ENCODE results near the gene HAPLN2.
"Not testable (repeated sequence)": the region's sequence is repeated elsewhere in the genome, so short reads cannot be mapped to it uniquely, and the experiment has no call there.

HAPLN2 gene

GRCh38 chr1:156583821-156584622 is 35.2 kb upstream of the HAPLN2 start:
- H3K4me1 ChIP-seq (ENCODE audit: control insufficient read depth, insufficient read depth, low read length), result peaks cover 15% of the 10 kb centered on the region

GRCh38 chr1:156584813-156585212 is 34.4 kb upstream of the HAPLN2 start:
- Histone ChIP-seq H3K9ac (ENCODE audit: low read length) (no peak overlapping the region), H3K4me1 (ENCODE audit: control insufficient read depth, insufficient read depth, low read length) (peaks cover 15% of the 10 kb centered on the region)

More at GRCh38 chr1:156583821-156584622, 35.2 kb upstream of the HAPLN2 start:
- Histone ChIP-seq H3K9me3 (ENCODE audit: control insufficient read depth, low read length) (no peaks in the 10 kb centered on the region), H3K36me3 (ENCODE audit: control insufficient read depth, insufficient read depth, low read length) (no peaks in the 10 kb centered on the region), H3K4me3 (ENCODE audit: low read length) (no peak overlapping the region), H3K27me3 (ENCODE audit: control insufficient read depth, insufficient read depth, low read length) (peaks cover 4% of the 10 kb centered on the region), H3K9ac (ENCODE audit: low read length) (no peak overlapping the region)

GRCh38 chr1:156586323-156586722 is 32.9 kb upstream of the HAPLN2 start:
- H3K27me3 ChIP-seq (ENCODE audit: control insufficient read depth, insufficient read depth, low read length), result peaks cover 4% of the 10 kb centered on the region
- no peaks in the 10 kb centered on the region for H3K9me3 ChIP-seq (ENCODE audit: control insufficient read depth, low read length)
- H3K36me3 ChIP-seq (ENCODE audit: control insufficient read depth, insufficient read depth, low read length), result no peaks in the 10 kb centered on the region
- H3K4me1 ChIP-seq (ENCODE audit: control insufficient read depth, insufficient read depth, low read length), result peaks cover 22% of the 10 kb centered on the region
- no peak overlapping the region for H3K9ac ChIP-seq (ENCODE audit: low read length)
- H3K4me3 ChIP-seq (ENCODE audit: low read length), result no peak overlapping the region

More at GRCh38 chr1:156584813-156585212, 34.4 kb upstream of the HAPLN2 start:
- Histone ChIP-seq H3K9me3 (ENCODE audit: control insufficient read depth, low read length) (no peaks in the 10 kb centered on the region), H3K4me3 (ENCODE audit: low read length) (no peak overlapping the region), H3K27me3 (ENCODE audit: control insufficient read depth, insufficient read depth, low read length) (peaks cover 4% of the 10 kb centered on the region), H3K36me3 (ENCODE audit: control insufficient read depth, insufficient read depth, low read length) (no peaks in the 10 kb centered on the region)

DNA sequence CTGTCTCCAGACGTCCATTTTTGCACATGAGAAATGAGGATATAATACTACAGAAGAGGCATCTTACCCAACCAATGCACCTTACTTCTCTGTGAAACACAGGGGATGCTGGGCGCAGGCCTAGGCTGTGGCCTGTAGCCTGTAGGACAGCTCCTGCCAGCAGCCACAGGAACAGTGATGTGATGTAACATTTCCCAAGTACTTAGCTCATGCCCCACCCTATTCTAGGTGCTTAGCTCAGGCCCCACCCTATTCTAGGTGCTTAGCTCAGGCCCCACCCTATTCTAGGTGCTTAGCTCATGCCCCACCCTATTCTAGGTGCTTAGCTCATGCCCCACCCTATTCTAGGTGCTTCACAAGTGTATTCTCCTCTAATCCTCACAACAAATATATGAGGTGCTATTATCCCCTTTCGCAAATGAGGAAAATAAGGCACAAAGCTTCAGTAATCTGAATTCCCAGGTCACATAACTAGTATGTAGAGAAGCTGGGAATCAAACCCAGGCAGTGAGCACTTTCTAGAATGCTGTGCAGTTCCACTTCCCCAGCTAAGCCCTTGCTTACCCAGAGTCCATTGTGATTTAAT is 32.2 kb upstream of the HAPLN2 start:
- Histone ChIP-seq H3K36me3 (ENCODE audit: control insufficient read depth, insufficient read depth, low read length) (no peaks in the 10 kb centered on the region), H3K27me3 (ENCODE audit: control insufficient read depth, insufficient read depth, low read length) (peaks cover 4% of the 10 kb centered on the region), H3K4me3 (ENCODE audit: low read length) (no peak overlapping the region), H3K9me3 (ENCODE audit: control insufficient read depth, low read length) (no peaks in the 10 kb centered on the region), H3K4me1 (ENCODE audit: control insufficient read depth, insufficient read depth, low read length) (peaks cover 25% of the 10 kb centered on the region), H3K9ac (ENCODE audit: low read length) (no peak overlapping the region)

DNA sequence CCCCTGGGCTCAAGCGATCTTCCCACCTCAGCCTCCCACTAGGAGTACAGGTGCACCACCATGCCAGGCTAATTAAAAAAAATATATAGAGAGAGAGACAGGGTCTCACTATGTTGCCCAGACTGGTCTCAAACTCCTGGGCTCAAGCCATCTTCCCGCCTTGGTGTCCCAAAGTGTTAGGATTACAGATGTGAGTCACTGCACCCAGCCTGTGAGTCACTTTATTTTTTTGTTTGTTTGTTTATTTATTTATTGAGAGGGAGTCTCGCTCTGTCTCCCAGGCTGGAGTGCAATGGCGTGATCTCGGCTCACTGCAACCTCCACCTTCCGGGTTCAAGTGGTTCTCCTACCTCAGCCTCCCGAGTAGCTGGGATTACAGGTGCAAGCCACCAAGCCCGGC is 31.3 kb upstream of the HAPLN2 start:
- H3K27me3 ChIP-seq (ENCODE audit: control insufficient read depth, insufficient read depth, low read length); H3K4me3 ChIP-seq (ENCODE audit: low read length): not testable (repeated sequence)

GRCh38 chr1:156589546-156589945 is 29.7 kb upstream of the HAPLN2 start:
- Histone ChIP-seq H3K36me3 (ENCODE audit: control insufficient read depth, insufficient read depth, low read length) (no peaks in the 10 kb centered on the region), H3K4me3 (ENCODE audit: low read length) (no peak overlapping the region), H3K27me3 (ENCODE audit: control insufficient read depth, insufficient read depth, low read length) (peaks cover 4% of the 10 kb centered on the region), H3K9me3 (ENCODE audit: control insufficient read depth, low read length) (no peaks in the 10 kb centered on the region), H3K9ac (ENCODE audit: low read length) (no peak overlapping the region), H3K4me1 (ENCODE audit: control insufficient read depth, insufficient read depth, low read length) (peaks cover 28% of the 10 kb centered on the region)

More for the DNA sequence above, 31.3 kb upstream of the HAPLN2 start:
- H3K36me3 ChIP-seq (ENCODE audit: control insufficient read depth, insufficient read depth, low read length); H3K9ac ChIP-seq (ENCODE audit: low read length); H3K9me3 ChIP-seq (ENCODE audit: control insufficient read depth, low read length): not testable (repeated sequence)
- H3K4me1 ChIP-seq (ENCODE audit: control insufficient read depth, insufficient read depth, low read length), result peaks cover 34% of the 10 kb centered on the region

- no peaks in the 10 kb centered on the region for H3K9me3 ChIP-seq (ENCODE audit: control insufficient read depth, low read length)
- H3K27me3 ChIP-seq (ENCODE audit: control insufficient read depth, insufficient read depth, low read length), result peaks cover 4% of the 10 kb centered on the region
- peaks cover 28% of the 10 kb centered on the region for H3K4me1 ChIP-seq (ENCODE audit: control insufficient read depth, insufficient read depth, low read length)
- H3K9ac ChIP-seq (ENCODE audit: low read length), result peak overlapping the region; percentile 97
- peaks cover 6% of the 10 kb centered on the region for H3K36me3 ChIP-seq (ENCODE audit: control insufficient read depth, insufficient read depth, low read length)
- H3K4me3 ChIP-seq (ENCODE audit: low read length), result peak overlapping the region; percentile 84
Observed at GRCh38 chr1:156590326-156591180, 28.7 kb upstream of the HAPLN2 start.

DNA sequence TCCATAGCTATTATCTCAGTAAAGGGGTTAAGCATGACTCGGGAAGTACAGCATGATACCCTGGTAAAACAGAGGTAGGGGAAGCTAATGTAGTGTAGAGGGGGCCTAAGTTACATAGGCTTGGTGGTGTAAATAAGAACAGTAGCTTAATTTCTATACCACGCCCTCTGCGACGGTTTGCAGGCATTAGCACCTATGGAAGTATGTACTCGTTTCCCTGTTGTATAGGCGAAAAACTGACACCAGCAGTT is 28.1 kb upstream of the HAPLN2 start:
- peak overlapping the region; percentile 84 for H3K4me3 ChIP-seq (ENCODE audit: low read length)
- peak overlapping the region; percentile 97 for H3K9ac ChIP-seq (ENCODE audit: low read length)
- H3K27me3 ChIP-seq (ENCODE audit: control insufficient read depth, insufficient read depth, low read length), result peaks cover under 1% of the 10 kb centered on the region
- no peaks in the 10 kb centered on the region for H3K9me3 ChIP-seq (ENCODE audit: control insufficient read depth, low read length)
- H3K4me1 ChIP-seq (ENCODE audit: control insufficient read depth, insufficient read depth, low read length), result peaks cover 26% of the 10 kb centered on the region
- H3K36me3 ChIP-seq (ENCODE audit: control insufficient read depth, insufficient read depth, low read length), result peaks cover 6% of the 10 kb centered on the region

DNA sequence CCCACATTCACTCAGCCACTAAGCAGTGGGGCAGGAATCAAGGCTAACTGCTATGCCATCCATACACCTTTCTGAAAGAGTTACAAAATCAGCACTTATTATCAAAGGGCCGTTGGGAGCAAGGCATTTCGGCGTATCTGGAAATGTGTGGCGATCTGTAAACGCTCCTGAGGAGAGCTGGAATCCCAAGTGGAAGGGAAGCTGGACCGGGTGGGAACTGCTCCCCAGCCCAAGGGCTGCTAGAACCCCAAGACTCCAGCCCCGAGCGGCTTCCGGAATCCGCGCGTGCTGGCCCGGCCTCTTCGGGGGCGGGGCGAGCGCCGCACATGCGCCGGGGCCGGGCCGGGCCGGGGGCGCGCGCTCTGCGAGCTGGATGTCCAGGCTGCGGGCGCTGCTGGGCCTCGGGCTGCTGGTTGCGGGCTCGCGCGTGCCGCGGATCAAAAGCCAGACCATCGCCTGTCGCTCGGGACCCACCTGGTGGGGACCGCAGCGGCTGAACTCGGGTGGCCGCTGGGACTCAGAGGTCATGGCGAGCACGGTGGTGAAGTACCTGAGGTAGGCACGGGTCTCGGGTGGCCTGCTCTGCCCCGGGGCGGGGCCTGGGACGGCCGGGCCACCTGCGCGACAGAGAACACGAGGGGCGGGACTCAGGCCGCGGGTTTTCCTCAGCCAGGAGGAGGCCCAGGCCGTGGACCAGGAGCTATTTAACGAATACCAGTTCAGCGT is 27.6 kb upstream of the HAPLN2 start, which contains the start of gene NAXE:
TSS of gene NAXE (plus strand) at position 345 of the 726 bp plus-strand sequence. CDS start at position 374, 29 bp downstream.
- Histone ChIP-seq H3K4me3 (ENCODE audit: low read length) (peak within 1 kb of the TSS; percentile 84), H3K36me3 (ENCODE audit: control insufficient read depth, insufficient read depth, low read length) (peaks cover 10% of the 10 kb centered on the region), H3K4me1 (ENCODE audit: control insufficient read depth, insufficient read depth, low read length) (peaks cover 21% of the 10 kb centered on the region), H3K9ac (ENCODE audit: low read length) (peak within 1 kb of the TSS; percentile 97), H3K9me3 (ENCODE audit: control insufficient read depth, low read length) (no peaks in the 10 kb centered on the region), H3K27me3 (ENCODE audit: control insufficient read depth, insufficient read depth, low read length) (no peaks in the 10 kb centered on the region)

- Histone ChIP-seq H3K27me3 (ENCODE audit: control insufficient read depth, insufficient read depth, low read length) (no peaks in the 10 kb centered on the region), H3K9me3 (ENCODE audit: control insufficient read depth, low read length) (no peaks in the 10 kb centered on the region), H3K4me3 (ENCODE audit: low read length) (peak overlapping the region; percentile 84), H3K9ac (ENCODE audit: low read length) (peak overlapping the region; percentile 97), H3K36me3 (ENCODE audit: control insufficient read depth, insufficient read depth, low read length) (peaks cover 10% of the 10 kb centered on the region), H3K4me1 (ENCODE audit: control insufficient read depth, insufficient read depth, low read length) (peaks cover 18% of the 10 kb centered on the region)
Observed at GRCh38 chr1:156592158-156592909, 26.9 kb upstream of the HAPLN2 start.

Measured in mucosa of stomach (tissue), 1 donor.